Measurements from ENCODE around the gene SAMD14.

Gene SAMD14

GRCh38 chr17:50147841-50148225 lies 17.9 kb upstream of the SAMD14 start:
- no peak for DNase-seq

GRCh38 chr17:50146927-50147665 lies 17.1 kb upstream of the SAMD14 start:
- DNase-seq: no peak

- DNase-seq: no peak
Measured at GRCh38 chr17:50146230-50146926, 16.4 kb upstream of the SAMD14 start.

- DNase-seq: no peak
Measured at GRCh38 chr17:50145532-50146229, 15.7 kb upstream of the SAMD14 start.

GRCh38 chr17:50144845-50145531 lies 15.0 kb upstream of the SAMD14 start:
- DNase-seq: no peak

- DNase-seq: no peak
Measured at GRCh38 chr17:50144355-50144754, 14.4 kb upstream of the SAMD14 start.

GRCh38 chr17:50143461-50144176 lies 13.7 kb upstream of the SAMD14 start:
- no peak for DNase-seq

GRCh38 chr17:50141745-50142110 lies 11.8 kb upstream of the SAMD14 start:
- DNase-seq: no peak

GRCh38 chr17:50141026-50141744 lies 11.2 kb upstream of the SAMD14 start:
- DNase-seq: no peak

GRCh38 chr17:50139950-50140885 lies 10.3 kb upstream of the SAMD14 start:
- peak; percentile 76 to 80 for DNase-seq

GRCh38 chr17:50139185-50139783 lies 9.3 kb upstream of the SAMD14 start:
- no peak for DNase-seq

- no peak for DNase-seq
Measured at GRCh38 chr17:50137042-50137441, 7.1 kb upstream of the SAMD14 start.

- no peak for DNase-seq
Measured at GRCh38 chr17:50136096-50136687, 6.2 kb upstream of the SAMD14 start.

GRCh38 chr17:50135316-50136095 lies 5.5 kb upstream of the SAMD14 start:
- no peak for DNase-seq

GRCh38 chr17:50134206-50135110 lies 4.5 kb upstream of the SAMD14 start:
- no peak for DNase-seq

GRCh38 chr17:50133769-50134099 lies 3.8 kb upstream of the SAMD14 start:
- no peak for DNase-seq

- no peak for DNase-seq
Measured at GRCh38 chr17:50133028-50133768, 3.2 kb upstream of the SAMD14 start.
